ENCODE data around the gene CDCA3. TPM values are rescaled to one million over a fixed set of nuclear protein-coding genes. Genes with fewer than 3 reads are reported as not detected.

CDCA3 gene
- total RNA-seq, 4 donors from 2014 or later = 0.47 to 1.6 (median 1.1) TPM

DNA sequence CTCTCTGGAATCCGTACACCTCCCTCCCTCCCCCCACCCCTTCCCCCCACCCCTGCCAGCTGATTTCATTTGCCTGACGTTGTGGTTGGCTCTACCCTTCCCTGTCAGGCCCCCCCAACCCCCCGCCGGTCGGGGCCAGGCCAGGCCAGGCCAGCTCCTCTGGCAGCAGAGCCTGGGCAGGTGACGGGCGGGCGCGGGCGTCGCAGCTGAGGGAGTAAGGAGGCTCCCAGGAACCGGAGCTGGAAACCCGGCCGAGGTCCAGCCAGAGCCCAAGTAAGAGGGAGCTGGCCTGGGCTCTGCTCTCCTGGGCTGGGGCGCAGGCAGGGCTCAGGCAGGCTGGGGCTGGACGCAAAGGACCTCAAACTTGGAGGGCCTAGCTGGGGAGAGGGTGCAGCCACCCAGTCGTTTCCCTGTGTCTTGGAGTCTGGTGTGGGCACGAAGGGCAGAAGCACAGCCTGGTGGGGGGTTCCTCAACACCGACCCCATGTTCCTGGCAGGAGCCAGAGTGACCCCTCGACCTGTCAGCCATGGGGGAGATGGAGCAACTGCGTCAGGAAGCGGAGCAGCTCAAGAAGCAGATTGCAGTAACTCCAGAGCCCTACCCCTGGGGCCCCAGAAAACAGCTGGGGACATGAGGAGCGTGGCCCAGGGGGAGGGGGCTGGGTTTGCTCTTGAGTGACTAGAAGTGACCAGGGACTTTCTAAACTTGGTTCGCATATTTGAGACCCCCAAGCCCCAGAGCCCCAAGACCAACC is 10.1 kb downstream of the CDCA3 start, which contains the start of gene GNB3:
Gene GNB3, plus strand, starts transcription at position 165 of the 755 bp plus-strand sequence. Its CDS starts 363 bp downstream, at position 528.
- DNase-seq (ENCODE audit: low spot score) (no peak), ATAC-seq (ENCODE audit: low FRiP score) (no peak)
- TF ChIP-seq, protein P1, sequence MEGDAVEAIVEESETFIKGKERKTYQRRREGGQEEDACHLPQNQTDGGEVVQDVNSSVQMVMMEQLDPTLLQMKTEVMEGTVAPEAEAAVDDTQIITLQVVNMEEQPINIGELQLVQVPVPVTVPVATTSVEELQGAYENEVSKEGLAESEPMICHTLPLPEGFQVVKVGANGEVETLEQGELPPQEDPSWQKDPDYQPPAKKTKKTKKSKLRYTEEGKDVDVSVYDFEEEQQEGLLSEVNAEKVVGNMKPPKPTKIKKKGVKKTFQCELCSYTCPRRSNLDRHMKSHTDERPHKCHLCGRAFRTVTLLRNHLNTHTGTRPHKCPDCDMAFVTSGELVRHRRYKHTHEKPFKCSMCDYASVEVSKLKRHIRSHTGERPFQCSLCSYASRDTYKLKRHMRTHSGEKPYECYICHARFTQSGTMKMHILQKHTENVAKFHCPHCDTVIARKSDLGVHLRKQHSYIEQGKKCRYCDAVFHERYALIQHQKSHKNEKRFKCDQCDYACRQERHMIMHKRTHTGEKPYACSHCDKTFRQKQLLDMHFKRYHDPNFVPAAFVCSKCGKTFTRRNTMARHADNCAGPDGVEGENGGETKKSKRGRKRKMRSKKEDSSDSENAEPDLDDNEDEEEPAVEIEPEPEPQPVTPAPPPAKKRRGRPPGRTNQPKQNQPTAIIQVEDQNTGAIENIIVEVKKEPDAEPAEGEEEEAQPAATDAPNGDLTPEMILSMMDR (IDR thresholded peaks at IDR 0.05) = no peak

DNA sequence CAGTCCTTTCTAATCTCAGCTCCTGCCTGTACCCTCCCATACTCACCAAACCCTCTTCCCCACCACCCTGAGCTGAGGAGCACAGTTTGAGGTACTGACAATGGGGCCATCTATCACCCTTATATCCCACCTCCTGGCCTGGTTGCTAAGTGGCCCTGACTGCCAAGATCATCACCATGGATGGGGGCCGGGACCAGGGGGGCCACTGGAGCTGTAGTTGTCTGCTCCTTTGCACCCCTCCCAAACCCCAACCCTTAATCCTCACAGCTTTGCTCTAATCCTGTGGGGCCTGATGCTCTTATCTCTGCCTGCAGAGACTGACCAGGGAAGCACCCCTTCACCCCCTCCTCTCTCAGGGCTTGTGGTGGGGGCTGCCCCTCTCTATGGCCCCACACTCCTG is 10.8 kb downstream of the CDCA3 start:
- TF ChIP-seq, protein P1 (IDR thresholded peaks at IDR 0.05) = no peak
- no peak for ATAC-seq (ENCODE audit: low FRiP score)
- no peak for DNase-seq (ENCODE audit: low spot score)

DNA sequence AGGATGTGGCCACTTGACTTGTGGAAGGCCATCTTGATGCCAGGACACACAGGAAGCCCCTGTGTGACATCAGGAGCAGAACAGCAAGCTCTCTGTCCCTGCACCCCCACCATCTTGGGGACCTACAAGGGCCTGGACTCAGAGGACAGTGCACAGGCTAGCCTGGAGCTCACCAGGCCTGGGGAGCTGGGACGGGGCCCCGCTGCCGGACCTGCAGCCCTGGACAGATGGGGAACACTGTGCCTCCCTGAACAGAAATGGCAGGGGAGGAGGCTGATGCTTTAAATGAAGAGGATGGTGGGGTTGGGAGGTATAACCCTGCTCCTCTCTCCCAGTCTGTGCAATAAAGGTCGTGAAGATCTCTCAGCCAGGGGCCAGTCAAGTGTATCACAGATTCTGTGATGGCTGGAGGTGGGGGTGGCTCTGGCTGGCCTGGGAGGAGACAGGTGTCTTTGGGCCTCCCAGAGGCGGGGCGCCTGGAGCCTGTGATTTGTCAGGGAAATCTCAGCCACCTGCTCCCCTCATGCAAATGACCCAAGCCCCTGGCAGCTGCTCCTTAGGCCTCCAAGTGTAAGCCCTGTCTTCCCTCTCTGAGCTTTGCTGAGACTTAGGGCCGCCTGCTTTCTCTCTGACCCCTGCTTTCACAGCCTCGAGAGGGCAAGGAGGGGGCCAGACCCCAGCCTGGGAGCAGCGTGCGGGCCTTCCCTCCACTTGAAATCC is 11.4 kb downstream of the CDCA3 start:
- ATAC-seq (ENCODE audit: low FRiP score) (no peak), DNase-seq (ENCODE audit: low spot score) (no peak)
- TF ChIP-seq, protein P1 (IDR thresholded peaks at IDR 0.05) = no peak

DNA sequence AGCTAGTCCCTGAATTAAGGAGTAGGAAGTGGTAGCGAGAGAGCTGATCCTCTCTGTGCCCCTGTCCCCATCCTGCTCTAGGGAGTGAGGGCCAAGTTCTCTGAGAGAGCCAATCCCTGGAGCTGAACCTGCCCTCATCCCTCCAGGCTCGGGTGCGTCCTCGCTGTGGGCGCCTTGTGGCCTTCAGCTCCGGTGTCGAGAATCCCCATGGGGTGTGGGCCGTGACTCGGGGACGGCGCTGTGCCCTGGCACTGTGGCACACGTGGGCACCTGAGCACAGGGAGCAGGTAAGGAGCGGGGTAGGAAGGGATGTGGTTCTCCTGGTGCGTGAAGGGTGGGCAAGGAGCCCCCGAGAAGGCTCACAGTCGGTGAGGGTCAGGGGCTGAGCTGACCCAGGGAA is 12.2 kb downstream of the CDCA3 start:
- TF ChIP-seq, protein P1 (IDR thresholded peaks at IDR 0.05) = no peak
- DNase-seq (ENCODE audit: low spot score) (no peak), ATAC-seq (ENCODE audit: low FRiP score) (no peak)

DNA sequence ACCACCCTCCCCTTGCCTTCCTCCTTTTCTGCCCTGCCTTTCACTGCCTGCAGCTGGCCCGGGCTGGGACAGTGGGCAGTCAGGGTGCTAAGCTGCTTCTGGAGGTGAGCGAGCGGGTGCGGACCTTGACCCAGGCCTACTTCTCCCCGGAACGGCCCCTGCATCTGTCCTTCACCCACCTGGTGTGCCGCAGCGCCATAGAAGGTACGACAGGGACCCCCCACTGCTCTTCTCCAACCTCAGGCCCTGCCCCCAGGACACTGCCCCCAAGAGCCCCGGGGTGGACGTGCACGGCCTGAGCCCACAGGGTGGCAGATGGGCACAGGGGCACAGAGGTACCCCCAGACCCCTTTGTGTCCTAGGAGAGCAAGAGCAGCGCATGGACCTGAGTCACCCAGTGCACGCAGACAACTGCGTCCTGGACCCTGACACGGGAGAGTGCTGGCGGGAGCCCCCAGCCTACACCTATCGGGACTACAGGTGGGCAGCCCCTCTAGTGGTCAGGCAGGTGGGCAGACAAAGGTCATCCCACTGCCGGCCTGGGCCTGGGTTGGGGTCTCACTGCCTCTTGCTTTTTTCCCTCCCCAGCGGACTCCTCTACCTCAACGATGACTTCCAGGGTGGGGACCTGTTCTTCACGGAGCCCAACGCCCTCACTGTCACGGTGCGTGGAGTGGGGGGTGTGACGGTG is 13.6 kb downstream of the CDCA3 start:
- DNase-seq (ENCODE audit: low spot score) (no peak), ATAC-seq (ENCODE audit: low FRiP score) (no peak)
- TF ChIP-seq, protein P1 (IDR thresholded peaks at IDR 0.05) = no peak

DNA sequence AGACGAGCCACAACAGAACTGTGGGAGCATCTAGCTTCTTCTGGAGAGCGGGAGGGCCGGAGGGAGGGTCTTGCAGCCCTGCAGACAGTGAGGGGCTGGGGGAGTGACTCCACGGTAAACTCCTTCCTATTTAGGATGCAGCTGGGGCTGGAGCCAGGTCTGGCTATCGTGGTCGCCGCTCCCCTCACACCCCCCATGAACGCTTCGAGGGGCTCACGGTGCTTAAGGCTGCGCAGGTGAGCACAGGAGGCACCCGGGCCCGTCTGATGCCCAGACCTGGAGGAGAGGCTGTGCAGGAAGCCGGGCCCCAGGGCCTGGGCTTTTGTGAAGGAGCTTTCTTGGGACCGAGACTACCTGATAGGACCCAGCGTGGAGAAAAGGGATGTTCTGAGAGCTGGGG is 14.2 kb downstream of the CDCA3 start:
- TF ChIP-seq, protein P1 (IDR thresholded peaks at IDR 0.05) = no peak
- ATAC-seq (ENCODE audit: low FRiP score) = no peak
- DNase-seq (ENCODE audit: low spot score) = no peak

All from omental fat pad (tissue), 4 donors.